OCI-LY1 (cell line): ENCODE data around the gene HOXB13.

Experiments used
- H2AFZ ChIP-seq: fragments of 200-600 bp; sonication (generic), shearing (Covaris generic); 2 replicates; pipeline ENCODE4 v1.6.0; 2014; ENCODE audit warnings: antibody characterized with exemption, mild to moderate bottlenecking, low read length
- H3F3A ChIP-seq: fragments of 200-600 bp; sonication (generic), shearing (Covaris generic); 2 replicates; pipeline ENCODE4 v1.6.0; 2014; ENCODE audit warnings: mild to moderate bottlenecking, antibody characterized with exemption, low read length, moderate library complexity; ENCODE audit not compliant: insufficient read depth
- H3K27ac ChIP-seq: fragments of 200-600 bp; sonication (generic); 2 replicates; pipeline ENCODE4 v1.5.1; 2014; ENCODE audit warnings: low read length, mixed run types, mild to moderate bottlenecking, low read depth; ENCODE audit not compliant: poor library complexity, severe bottlenecking
- H3K27me3 ChIP-seq: fragments of 200-600 bp; sonication (generic); 2 replicates; pipeline ENCODE4 v1.6.0; 2014; ENCODE audit warnings: antibody characterized with exemption, mild to moderate bottlenecking, low read length, moderate library complexity; ENCODE audit not compliant: insufficient read depth
- H3K36me3 ChIP-seq: fragments of 200-600 bp; sonication (generic); 2 replicates; pipeline ENCODE4 v1.6.1; 2014; ENCODE audit warnings: mild to moderate bottlenecking, antibody characterized with exemption, low read length, moderate library complexity, mixed read lengths; ENCODE audit not compliant: insufficient read depth
- H3K4me1 ChIP-seq: fragments of 200-600 bp; sonication (generic); 2 replicates; pipeline ENCODE4 v1.5.1; 2014; ENCODE audit warnings: mild to moderate bottlenecking, low read length, moderate library complexity; ENCODE audit not compliant: insufficient read depth, severe bottlenecking
- H3K4me2 ChIP-seq: fragments of 200-600 bp; sonication (generic), shearing (Covaris generic); 2 replicates; pipeline ENCODE4 v1.6.1; 2014; ENCODE audit warnings: low read length
- H3K4me3 ChIP-seq: fragments of 200-600 bp; sonication (generic); 2 replicates; pipeline ENCODE4 v1.5.1; 2014; ENCODE audit warnings: low read length, low read depth, mild to moderate bottlenecking, mixed read lengths; ENCODE audit not compliant: poor library complexity, severe bottlenecking
- H3K79me2 ChIP-seq: fragments of 200-600 bp; shearing (Covaris generic); 2 replicates; pipeline ENCODE4 v1.6.1; 2016; ENCODE audit warnings: mixed run types, low read length, mixed read lengths; ENCODE audit not compliant: insufficient read depth
- H3K9ac ChIP-seq: fragments of 200-600 bp; sonication (generic), shearing (Covaris generic); 2 replicates; pipeline ENCODE4 v1.6.1; 2014; ENCODE audit warnings: mild to moderate bottlenecking, low read length, mixed read lengths
- H3K9me2 ChIP-seq: fragments of 200-600 bp; sonication (generic), shearing (Covaris generic); 2 replicates; pipeline ENCODE4 v1.6.1; 2014; ENCODE audit warnings: low read depth, mild to moderate bottlenecking, low read length, mixed read lengths
- H3K9me3 ChIP-seq: fragments of 200-600 bp; shearing (Covaris generic); 2 replicates; pipeline ENCODE4 v1.6.1; 2014; ENCODE audit warnings: low read length, mixed read lengths
- H4K20me1 ChIP-seq: fragments of 200-600 bp; sonication (generic), shearing (Covaris generic); 2 replicates; pipeline ENCODE4 v1.6.0; 2016; ENCODE audit warnings: mild to moderate bottlenecking, low read length; ENCODE audit not compliant: insufficient read depth
- EZH2 ChIP-seq: fragments of 200-600 bp; sonication (generic), shearing (Covaris generic); IDR thresholded peaks from 2 replicates; pipeline ENCODE4 v1.8.0; 2017; ENCODE audit warnings: borderline replicate concordance, mixed run types, mild to moderate bottlenecking, antibody characterized with exemption, low read length, moderate library complexity, mixed read lengths
- TF ChIP-seq, protein P1 (sequence below): fragments of 200-600 bp; sonication (generic), shearing (Covaris generic); IDR thresholded peaks from 2 replicates; pipeline ENCODE4 v1.5.1; 2017; ENCODE audit warnings: mild to moderate bottlenecking, antibody characterized with exemption, low read length, moderate library complexity, mixed read lengths

The HOXB13 gene

DNA sequence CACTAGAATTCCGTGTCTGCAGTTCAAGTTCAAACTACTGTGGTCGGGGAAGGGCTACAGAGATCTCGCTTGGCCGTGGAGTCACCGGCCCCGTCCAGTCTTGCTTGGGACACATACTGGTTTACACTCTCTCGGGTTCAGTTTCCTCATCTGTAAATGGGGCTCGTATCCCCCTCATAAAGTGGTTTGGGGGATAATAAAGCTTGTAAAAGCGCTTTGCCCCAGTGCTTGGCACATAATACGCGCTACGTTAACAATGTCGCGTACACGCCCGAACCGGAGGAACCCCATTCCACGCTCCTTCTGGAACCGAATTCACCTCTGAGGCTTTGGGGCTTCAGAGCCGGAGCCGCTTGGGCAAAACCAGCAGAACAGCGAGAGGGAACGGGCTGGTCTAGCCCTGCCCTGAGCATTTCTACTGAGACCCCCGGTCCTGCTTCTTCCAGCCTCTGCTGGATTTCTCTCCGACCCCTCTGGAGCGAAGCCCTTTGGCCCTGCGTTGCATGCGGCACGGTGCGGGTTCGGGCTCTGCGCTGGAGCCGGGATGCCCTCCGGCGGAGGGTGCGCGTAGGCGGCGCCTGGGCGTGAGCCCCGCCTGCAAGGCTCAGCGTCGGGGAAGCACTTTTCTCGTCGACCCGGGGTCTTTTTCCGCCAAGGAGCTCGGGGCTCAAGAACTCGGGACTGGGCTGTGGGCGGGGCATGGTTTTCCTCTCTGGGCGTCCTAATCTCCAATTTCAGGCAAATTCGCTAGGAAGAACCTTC, 26.1 kb upstream of the HOXB13 start:
- Histone ChIP-seq H3K4me1 (no peaks in the 10 kb centered on the region), H2AFZ (no peak overlapping the region), H3K27ac (no peak overlapping the region), H3K9ac (no peak overlapping the region), H3K9me2 (no peaks in the 10 kb centered on the region), H4K20me1 (no peaks in the 10 kb centered on the region; the same call in 1 of the 2 replicates), H3K36me3 (no peaks in the 10 kb centered on the region), H3K4me3 (no peak overlapping the region), H3K4me2 (no peak overlapping the region), H3K27me3 (peaks cover 4% of the 10 kb centered on the region; the same call in 1 of the 2 replicates), H3F3A (no peaks in the 10 kb centered on the region), H3K9me3 (no peaks in the 10 kb centered on the region), H3K79me2 (no peaks in the 10 kb centered on the region)
- no peak for TF ChIP-seq EZH2
- TF ChIP-seq, protein P1, sequence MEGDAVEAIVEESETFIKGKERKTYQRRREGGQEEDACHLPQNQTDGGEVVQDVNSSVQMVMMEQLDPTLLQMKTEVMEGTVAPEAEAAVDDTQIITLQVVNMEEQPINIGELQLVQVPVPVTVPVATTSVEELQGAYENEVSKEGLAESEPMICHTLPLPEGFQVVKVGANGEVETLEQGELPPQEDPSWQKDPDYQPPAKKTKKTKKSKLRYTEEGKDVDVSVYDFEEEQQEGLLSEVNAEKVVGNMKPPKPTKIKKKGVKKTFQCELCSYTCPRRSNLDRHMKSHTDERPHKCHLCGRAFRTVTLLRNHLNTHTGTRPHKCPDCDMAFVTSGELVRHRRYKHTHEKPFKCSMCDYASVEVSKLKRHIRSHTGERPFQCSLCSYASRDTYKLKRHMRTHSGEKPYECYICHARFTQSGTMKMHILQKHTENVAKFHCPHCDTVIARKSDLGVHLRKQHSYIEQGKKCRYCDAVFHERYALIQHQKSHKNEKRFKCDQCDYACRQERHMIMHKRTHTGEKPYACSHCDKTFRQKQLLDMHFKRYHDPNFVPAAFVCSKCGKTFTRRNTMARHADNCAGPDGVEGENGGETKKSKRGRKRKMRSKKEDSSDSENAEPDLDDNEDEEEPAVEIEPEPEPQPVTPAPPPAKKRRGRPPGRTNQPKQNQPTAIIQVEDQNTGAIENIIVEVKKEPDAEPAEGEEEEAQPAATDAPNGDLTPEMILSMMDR = no peak

DNA sequence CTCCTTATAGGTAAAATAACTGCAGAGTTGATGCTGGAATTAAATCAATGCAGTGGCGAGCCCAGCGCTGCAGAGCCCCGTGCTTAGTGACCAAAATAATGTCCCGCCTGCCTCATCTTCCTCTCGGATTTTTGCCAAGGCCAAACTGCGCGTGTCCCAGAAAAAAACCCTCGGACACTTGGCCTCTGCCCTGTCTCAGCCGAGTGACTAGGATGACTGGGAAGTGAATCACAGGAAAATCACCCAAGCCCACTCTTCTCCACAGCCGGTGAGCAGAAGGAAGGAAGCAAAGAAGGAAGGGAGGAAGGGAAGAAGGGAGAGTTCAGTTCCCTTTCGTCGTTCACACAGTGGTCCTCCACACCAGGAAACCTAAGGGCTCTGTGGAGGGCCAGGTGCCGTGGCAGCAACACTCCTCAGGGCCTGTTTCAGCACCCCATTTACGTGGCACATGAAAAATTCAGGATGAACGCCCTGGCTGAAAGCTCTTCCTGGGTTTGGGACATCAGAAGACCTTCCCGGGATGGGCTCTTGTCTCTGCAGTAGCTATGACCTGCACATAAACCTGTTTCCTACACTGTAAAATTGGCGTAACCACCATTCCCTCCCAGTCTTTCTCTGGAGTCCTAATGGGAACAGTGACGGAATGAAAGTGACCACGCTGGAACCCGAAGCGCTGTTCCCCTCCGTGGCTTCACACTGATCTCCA, 25.4 kb upstream of the HOXB13 start:
- no peaks in the 10 kb centered on the region for H3K36me3 ChIP-seq
- no peaks in the 10 kb centered on the region for H3K79me2 ChIP-seq
- H3K9me2 ChIP-seq = no peaks in the 10 kb centered on the region
- H3K9me3 ChIP-seq = no peaks in the 10 kb centered on the region
- no peak overlapping the region for H2AFZ ChIP-seq
- H3K4me1 ChIP-seq = no peaks in the 10 kb centered on the region
- H4K20me1 ChIP-seq = no peaks in the 10 kb centered on the region; the same call in 1 of the 2 replicates
- no peak overlapping the region for H3K9ac ChIP-seq
- peaks cover 4% of the 10 kb centered on the region; the same call in 1 of the 2 replicates for H3K27me3 ChIP-seq
- TF ChIP-seq, protein P1 = no peak
- no peak for TF ChIP-seq EZH2
- no peaks in the 10 kb centered on the region for H3F3A ChIP-seq
- no peak overlapping the region for H3K27ac ChIP-seq
- no peak overlapping the region for H3K4me2 ChIP-seq
- H3K4me3 ChIP-seq = no peak overlapping the region

DNA sequence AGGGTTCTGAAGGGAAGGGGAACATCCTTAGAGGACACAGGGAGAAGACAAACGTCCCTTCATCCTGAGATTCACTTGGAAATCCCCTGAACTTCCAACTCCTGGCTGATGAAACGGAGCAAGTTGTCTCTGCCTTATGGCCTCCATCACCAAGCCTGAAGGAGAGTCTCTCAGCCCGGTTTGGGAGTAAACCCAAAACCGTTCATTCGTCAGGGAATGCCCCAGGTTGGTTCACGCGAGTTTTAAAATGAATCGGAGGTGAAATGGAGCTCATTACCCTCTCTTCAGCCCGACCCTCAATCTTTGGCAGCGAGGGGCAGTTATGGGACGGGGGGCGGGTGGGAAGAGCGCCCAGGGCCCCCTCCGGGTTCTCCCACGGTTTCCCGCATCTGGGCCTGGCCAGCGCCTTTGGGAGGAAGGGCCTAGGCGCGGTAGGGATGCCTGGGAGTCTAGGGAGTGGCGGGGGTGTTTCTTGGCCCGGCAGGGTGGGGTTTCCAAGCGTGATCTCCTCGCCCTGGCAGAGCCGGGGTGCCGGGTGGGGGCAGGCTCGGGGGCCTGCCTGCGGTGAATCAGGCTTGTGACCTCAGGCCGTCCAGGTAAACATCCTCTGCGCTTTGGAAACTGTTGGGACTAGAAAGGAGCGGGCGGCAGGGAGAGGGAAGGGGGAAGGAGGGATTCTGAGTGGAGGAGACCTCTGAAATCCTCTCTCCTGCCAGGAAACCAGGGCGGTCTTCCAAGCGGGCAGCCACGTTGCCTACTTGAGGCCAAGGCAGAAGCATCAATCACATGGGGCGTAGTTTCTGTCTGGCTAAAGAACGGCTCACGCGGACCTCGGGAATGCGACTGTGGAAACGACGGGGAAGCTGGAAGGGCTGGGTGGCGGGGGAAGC, 24.1 kb upstream of the HOXB13 start:
- Histone ChIP-seq H3F3A (no peaks in the 10 kb centered on the region), H3K4me1 (no peaks in the 10 kb centered on the region), H3K36me3 (no peaks in the 10 kb centered on the region), H3K79me2 (no peaks in the 10 kb centered on the region), H4K20me1 (no peaks in the 10 kb centered on the region; the same call in 1 of the 2 replicates), H3K9me3 (no peaks in the 10 kb centered on the region), H3K27ac (no peak overlapping the region), H3K4me2 (no peak overlapping the region), H3K9ac (no peak overlapping the region), H3K27me3 (peaks cover 4% of the 10 kb centered on the region; the same call in 1 of the 2 replicates), H3K9me2 (no peaks in the 10 kb centered on the region), H2AFZ (no peak overlapping the region), H3K4me3 (no peak overlapping the region)
- TF ChIP-seq, protein P1 = no peak
- TF ChIP-seq EZH2 = no peak
